HG03045 (cell line): Measurements from ENCODE around the gene LRCH1.

ENCODE experiments used
- ATAC-seq: cut with Tn5 transposase; IDR thresholded peaks from one replicate; pipeline ENCODE4 v1.9.1; 2021; ENCODE audit warnings: mild to moderate bottlenecking, moderate library complexity; ENCODE audit not compliant: unreplicated experiment

LRCH1 gene

DNA sequence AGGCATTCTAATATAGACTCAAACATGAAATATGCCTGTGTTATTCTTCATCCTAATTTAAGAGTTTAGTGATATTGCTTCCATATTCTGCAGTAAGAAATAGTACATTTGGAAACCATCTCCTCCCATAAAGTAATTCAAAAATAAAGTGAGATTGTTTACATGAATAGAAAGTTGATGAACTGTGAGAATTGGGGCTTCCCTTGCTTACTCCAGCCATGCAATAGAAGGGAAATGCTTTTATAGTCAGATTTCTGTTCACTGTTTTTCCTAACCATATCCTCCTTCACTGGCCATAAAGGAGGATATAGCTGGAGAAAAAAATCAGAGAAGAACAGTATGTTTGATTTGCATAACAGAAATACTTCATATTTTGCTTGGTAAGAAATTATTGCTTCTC lies 7.8 kb downstream of the LRCH1 start:
- ATAC-seq: no peak

DNA sequence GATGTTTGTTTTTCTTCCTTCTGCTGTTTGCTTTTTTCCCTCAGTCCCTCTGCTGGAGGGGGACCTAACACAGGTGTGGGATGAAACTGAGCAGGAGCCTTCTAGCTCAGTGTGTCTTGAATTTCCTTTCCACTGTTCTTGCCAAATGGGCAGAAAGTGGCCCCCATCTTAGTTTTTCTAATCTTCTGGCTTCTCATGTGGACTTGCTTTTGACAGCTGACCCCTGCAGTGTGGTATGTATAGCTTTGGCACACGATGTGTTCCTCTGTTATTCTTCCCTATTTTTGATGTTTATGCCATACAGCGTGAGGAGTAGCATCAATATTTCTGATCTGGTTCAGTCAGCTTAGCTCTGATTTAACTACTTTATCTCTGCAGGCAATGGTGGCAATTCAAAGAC lies 8.3 kb downstream of the LRCH1 start:
- ATAC-seq: no peak

DNA sequence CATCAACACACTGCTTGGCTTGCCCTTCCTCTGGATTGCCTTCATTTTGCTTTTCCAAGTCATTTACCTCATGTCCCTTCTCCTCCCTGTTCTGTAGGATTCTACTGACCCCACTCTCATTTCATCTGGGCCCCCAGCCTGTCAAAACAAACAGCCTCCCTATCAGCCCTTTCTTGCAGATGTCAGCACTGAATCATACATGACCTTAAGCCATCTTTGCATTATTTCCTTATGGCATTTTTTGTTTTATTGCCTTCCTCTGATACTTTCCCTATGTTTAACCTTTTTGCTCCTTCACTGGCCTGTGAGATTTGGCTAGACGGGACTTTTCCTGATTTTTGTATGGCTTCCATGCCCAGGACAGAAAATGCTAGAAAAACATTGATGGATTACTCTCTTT lies 8.7 kb downstream of the LRCH1 start:
- ATAC-seq: no peak

DNA sequence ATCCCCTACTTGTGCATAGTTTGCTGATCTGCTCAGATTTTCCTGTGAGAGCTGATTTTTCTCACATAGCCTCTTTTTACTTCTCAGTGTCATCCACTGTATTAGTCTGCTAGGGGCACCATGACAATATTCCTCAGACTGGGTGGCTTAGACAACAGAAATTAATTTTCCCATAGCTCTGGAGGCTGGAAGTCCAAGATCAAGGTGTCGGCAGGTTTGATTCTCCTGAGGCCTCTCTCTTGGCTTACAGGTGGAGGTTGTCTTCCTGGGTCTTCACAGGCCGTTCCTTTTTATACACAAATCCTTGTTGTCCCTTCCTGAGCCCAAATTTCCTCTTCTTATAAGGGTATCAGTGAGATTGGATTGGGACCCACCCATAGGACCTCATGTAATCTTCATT lies 9.2 kb downstream of the LRCH1 start:
- no peak for ATAC-seq

DNA sequence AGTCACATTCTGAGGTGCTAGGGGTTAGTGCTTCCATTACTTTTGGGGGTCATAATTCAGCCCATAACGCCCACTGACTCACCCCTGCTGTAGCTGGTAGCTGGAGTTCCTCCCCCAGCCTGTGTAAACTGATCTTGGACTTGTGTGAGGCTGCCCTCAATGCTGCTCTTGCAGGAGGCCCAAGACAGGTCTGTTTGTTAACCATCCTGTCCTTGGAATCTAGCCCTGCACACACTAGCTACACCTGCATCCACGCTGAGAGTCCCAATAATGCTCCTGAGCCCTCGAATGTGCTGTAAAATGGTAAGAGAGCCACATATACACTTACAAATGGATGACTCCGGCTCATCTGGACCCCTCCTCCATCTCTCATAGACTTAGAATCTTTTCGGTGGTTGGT lies 9.6 kb downstream of the LRCH1 start:
- no peak for ATAC-seq

DNA sequence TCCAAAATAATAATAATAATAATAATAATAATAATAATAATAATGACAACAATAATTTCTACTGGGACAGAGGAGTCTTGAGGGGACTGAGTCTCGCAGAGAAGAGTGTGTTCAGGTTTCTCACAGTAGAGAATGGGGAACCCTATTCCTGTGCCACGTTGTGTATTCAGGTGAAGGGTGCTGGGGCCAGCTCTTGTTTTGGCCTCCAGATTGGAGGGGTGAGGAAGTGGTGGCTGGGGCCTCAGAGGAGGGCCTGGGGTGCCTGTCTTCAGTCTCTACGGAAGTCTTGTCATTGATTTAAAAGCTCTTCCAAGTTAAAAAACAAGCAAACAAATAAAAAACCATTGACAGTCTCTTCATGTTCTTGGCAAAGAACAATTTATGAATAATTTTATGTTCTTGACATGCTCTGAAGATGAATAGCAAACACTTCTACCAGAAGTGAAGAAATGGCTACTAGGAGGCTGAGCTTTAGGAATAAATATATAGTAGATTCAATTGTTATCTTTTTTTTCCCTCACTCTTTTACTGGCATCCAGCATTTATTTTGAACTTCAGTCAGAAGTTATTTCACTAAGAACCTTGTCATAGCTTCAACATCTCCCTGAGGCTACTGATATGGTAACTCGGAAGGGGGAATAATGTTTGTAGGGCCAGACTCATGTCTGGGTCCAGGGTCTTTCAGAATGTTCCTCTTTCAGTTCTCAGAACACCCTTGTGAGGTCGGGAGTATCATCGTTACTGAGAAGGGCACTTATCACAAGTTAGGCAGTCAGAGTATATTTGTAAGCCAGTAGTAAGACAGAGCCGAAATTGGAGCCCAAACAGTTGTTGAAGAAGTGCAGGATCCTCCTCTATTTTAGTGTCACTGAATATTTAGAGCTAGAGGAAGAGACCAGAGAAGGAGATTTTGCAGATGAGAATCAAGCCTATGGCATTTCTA lies 13.1 kb downstream of the LRCH1 start:
- ATAC-seq: no peak

DNA sequence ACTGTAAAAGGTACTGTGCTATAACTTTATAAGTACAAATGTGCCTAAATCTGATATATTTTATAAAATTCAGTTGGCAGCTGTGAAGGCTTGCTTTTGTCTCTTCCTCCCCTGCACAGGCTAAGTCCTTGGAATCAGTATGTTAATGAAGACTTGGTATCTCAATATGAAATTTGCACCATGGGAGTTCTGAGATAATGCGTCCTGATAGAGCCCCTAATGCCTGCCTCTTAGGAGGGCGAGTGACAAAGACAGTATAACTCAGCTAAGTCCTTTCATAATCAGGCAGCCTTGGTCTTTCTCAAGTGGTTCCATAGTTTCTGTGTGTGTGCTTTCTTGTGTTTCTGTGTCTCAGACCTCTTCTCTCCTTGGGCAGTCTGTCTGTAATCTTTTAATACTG lies 14.7 kb downstream of the LRCH1 start:
- ATAC-seq: no peak

DNA sequence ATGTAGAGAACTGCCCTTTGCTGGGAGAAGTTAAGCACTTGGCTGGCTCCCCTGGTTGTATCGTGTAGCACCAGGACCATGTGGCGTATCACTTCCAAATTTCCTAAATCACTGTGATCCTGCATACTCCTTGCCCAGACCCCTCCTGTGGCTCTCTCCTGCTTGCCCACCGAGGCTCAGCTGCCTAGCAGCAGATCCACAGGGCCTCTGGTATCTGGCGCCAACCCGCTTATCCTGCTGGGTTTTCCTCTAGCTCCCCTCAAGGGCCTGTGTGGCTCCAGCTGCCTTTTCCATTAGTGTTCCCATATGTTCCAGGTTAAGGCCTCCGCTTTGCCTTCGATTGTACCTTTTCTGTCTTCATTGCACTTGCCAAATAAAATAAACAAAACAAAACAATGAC lies 16.5 kb downstream of the LRCH1 start:
- no peak for ATAC-seq

DNA sequence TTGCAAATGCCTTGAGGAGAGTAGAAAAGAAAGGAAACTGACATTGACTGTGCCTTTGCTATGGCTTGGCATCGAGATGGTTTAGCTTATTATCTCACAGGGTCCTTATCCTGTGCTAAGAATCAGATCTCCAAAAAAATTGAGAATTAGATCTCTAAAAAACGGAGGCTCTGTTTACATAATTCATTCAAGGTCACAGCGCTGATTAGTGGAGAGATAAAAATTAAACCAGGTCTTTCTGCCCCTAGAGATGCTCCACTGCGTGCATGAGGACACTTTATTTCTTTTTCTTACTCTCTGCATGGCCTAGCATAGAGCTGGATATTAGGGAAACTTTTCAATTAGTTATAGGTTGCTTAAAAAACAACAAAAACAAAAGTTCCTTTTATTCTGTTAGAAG lies 17.3 kb downstream of the LRCH1 start:
- ATAC-seq: no peak

DNA sequence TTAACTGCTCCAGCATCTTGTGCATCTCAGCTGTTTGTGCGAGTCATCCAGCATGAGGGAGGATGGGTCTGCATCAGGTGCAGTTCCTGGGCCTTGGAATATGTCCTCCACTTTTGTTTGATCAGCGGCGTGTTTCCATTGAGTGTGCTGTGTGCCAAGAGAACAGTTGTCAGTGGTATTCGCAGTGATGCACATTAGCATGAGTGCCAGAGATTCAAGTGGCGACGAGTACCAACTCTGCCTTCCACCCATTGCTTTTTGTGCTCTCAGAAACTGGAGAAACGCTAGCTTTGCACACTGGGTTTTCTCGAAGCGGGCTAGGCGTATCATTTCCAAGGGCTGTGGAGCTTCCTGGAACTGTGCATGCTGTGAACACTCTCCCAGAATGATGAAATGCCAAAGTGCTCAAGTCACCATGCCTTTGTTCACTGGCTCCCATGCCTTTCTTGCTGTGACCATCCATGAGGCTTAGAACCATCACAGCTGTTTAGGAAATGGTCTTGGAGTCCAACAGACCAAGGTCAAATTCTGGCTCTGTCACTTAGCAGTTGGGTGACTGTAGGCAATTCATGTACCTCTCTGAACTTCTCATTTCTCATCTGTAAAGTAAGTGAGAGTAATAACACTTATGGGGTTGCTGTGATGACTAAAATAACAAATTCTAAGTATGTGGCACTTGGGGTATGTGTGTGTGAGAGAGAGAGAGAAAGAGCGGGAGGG lies 18.4 kb downstream of the LRCH1 start:
- ATAC-seq: peak; percentile 43

DNA sequence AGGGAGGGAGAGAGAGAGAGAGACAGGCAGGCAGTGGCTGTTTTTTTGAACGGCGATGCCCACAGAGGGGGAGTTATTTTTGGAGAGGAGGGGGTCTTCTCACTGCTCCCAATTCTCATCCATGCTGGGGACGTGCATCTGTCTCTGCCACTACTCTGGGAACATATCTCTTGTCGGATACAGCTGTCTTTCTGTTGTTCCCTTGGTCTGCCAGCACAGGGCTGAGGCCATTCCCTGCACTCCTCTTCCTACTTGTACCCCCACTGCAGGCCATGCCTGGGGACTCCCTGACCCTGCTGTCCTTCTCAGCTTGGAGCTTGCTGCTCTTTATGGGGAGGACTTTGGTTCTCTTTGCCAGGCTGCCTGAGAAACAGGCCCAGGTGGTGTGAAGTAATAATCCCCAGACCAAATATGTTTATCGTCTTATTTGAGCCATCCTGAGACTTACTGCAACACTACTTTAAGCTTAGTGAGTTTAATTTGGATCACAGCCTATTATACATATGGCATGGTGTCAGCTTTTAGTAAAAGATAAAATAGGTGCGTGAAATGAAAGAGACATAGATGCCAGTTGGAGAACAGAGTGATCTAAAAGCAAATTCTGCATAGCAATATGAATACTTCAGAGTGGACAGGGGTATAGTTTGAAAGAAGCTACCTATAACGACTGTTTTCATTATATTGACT lies 19.1 kb downstream of the LRCH1 start:
- no peak for ATAC-seq

DNA sequence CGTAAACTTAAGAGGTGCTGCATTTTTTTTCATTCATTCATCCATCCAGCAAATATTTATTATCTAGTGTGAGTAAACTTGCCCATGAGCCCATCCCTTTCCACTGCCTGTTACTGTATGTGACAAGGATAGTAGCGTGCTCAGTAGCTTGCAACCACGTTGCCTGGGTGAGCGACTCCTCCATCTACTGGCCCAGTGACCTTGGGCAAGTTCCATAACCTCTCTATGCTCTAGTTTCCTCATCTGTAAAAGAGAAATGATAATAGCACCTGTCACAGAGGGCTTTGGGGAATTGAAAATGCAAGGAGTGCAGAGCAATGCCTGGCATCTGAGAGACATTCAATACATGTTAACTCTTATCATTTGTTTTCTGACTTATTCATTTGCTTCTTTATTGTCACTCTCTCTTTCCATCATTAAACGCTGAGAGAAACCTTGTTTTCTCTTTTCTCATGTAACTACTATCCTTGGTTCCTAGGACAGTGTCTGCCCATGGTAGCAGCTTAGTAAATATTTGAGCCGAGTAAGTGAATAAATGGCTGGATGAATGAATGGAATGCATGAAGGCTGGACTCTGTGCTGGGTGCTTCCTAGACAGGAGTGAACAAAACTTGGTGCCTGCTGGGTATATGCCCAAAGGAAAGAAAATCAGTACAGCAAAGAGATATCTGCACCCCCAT lies 19.9 kb downstream of the LRCH1 start:
- ATAC-seq: no peak

DNA sequence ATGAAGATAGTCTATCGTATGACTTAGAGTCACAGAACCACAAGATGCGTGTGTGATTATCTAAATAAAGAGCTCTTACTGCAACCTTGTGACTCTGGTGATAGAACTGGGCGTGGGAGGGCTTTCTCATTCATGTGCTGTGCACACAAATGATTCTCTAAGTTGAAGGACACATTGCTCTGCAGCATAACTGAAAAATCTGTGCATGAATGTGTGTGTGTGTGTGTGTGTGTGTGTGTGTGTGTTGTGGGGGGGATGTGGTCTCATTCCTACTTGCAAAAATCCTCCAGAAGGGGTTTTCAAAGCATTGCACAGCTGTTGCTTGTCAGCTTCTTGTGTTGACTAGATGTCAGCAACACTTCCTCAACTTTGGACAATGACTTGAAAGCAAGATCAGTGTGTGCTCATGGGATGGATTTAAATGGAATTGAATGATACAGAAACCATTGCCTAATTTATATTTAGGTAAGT lies 22.4 kb downstream of the LRCH1 start:
- no peak for ATAC-seq

DNA sequence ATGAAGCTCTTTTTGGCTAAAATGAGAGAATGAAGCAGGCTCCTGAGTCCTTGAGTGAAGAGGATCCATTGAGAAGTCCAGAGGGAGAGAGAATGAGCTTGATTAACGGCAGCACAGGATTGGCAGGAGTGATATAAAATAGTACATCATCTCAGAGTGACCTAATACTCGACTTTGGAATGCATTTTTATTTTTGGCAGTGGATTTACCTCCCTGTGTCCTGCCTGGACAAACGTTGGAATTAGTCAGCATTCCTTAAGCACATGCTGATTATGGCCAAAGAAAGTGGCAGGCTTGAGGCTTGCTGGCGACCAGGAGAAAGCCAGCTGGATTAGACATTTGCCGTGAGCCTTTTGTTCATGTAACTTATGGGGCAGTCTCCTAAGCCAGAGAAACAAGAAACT lies 22.9 kb downstream of the LRCH1 start:
- no peak for ATAC-seq

DNA sequence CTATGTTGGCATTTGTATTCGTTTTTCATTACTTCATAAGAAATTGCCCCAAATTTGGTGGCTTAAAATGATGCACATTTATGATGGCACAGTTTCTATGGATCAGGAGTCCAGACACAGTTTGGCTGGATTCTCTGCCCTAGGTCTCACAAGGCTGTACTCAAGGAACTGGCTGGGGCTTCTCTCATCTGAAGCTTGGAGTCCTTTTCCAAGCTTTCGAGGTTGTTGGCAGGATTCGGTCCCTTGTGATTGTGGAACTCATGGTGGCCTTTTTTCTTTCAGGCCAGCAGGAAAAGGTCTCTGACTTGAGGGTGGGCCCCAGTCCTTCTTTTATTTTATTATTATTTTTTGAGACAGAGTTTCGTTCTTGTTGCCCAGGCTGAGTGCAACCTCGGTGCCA lies 23.8 kb downstream of the LRCH1 start:
- no peak for ATAC-seq

DNA sequence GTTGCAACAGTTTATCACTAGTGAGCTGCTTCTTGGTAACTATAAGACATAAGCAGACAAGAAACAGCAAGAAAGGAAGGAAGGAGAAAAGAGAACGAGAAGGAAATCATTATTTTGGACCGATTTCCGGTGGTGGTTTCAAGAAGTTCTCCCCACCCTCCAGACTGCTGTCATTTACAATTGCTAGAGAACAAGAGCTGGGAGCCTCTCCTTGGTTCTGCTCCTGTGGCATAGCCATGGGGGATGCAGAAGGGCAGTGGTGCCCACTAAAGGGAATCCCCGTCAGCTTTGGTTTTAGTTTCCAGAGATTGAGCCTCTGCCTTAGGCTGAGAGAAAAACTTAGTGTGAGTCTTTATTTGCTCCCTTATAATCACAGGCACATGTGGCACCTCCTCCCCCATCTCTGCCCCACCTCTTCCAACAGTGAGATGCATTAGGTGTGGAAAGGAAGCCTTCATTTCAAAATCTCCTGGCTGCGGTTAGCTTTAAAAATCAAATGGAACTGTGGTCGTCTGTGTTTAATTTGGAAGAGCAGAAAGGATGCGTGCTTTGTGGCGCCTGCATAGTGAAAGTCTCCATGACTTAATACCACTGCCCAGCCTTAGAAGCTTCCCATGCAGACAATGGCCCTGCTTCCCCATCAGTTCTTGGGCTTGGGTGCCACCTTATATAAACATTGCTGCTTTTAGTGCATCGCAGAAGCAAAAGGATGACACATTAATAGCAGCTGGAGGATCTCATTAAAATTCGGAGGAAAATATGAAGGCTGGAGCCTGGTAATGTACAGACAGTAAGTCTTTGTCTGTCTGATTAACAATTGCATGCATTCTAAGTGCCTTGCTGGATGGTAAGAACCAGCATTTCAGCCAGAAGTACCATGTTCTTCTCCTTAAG lies 25.0 kb downstream of the LRCH1 start:
- ATAC-seq: peak; percentile 26

DNA sequence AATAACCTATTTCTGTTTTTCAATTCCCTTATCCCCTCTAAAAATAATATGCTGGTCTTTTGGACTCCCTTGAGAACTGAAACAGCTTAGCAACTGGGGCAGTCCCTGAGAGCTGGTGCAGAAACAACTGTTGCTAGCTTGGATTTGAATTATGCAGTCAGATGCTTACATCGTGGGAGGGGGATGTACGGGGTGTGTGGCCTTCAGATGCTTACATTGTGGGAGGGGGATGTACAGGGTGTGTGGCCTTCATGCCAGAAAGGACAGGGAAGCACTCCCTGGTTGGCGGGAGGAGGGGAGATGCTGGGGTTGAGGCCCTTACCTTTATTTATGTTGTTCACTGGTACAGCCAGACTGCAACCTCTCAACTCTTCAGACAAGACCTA lies 25.6 kb downstream of the LRCH1 start:
- peak; percentile 47 for ATAC-seq

DNA sequence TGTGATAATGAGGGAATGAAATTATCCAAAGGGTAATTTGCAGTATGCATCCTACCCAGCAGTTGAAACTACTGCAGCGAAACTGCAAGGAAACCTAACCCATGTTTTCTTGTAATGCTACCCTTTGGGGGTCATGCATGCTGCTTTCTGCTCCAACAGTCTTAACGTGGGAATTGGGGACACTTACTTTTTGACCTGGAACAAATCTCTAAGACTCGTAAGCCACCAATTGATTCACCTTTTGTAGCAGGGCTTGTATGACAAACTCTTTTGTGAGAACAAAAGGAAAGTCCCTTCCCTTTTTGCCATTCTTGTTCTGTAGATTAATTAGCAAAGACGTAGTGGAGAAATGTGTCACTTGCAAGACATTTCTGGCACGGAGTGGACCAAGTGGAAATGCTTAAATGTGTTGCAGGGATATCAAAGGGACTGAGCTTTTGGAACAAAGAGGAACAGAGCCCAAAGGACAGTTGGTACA lies 27.4 kb downstream of the LRCH1 start:
- no peak for ATAC-seq

DNA sequence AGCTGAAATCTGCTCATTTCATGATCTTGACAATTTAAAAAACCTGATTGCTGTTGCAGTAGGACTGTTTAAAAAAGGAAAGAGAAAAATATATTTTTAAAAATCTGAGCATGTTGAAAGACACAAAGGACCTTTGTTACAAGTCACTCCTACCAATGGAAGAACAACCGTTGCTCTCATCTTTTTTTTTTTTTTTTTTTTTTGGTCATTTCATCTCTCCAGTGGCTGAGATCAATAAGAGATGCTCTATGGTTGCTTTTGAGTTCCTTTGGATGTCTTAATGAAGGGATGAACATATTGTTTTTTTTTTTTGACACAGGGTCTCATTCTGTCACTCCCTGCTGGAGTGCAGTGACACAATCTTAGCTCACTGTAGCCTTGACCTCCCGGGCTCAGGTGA lies 29.2 kb downstream of the LRCH1 start:
- no peak for ATAC-seq
